Lower lobe of right lung (tissue), 2 donors: Measurements from ENCODE around the gene TMEM117. TPM values are rescaled to one million over a fixed set of nuclear protein-coding genes. Genes with fewer than 3 reads are reported as not detected.
A peak's percentile ranks its signal among the peaks of the same experiment; 100 is the strongest.

Source experiments
- ATAC-seq, 2 donors: fragments of 200-7000 bp; cut with Tn5 transposase; one replicate each; pipeline ENCODE4 v1.9.1; 2020 to 2022; ENCODE audit warnings: mild to moderate bottlenecking in 2 of 2, moderate library complexity in 2 of 2
- DNase-seq: peaks from one replicate; pipeline ENCODE4 v3.0.0-alpha.2; 2020
- H3K27ac ChIP-seq: fragments of 200-600 bp; one replicate; pipeline ENCODE4 v1.8.0; 2022
- H3K27me3 ChIP-seq: fragments of 200-600 bp; one replicate; pipeline ENCODE4 v1.8.0; 2022; ENCODE audit warnings: low read depth
- H3K36me3 ChIP-seq: fragments of 200-600 bp; one replicate; pipeline ENCODE4 v1.8.0; 2022; ENCODE audit warnings: mild to moderate bottlenecking
- H3K4me1 ChIP-seq: fragments of 200-600 bp; one replicate; pipeline ENCODE4 v1.8.0; 2022
- H3K4me3 ChIP-seq: fragments of 200-600 bp; one replicate; pipeline ENCODE4 v1.8.0; 2022; ENCODE audit warnings: mild to moderate bottlenecking
- H3K9me3 ChIP-seq: fragments of 200-600 bp; one replicate; pipeline ENCODE4 v1.8.0; 2022
- CTCF ChIP-seq: fragments of 200-600 bp; IDR thresholded peaks from one replicate; pipeline ENCODE4 v1.8.0; 2022; ENCODE audit warnings: antibody characterized with exemption, mild to moderate bottlenecking
- intact Hi-C: fragments of 100-400 bp; cut with DNase I; formaldehyde crosslinking; loops from one replicate; pipeline ENCODE4 v1.11.0; 2022
- total RNA-seq: library from RNA; stranded (reverse); fragmentation: NEBNext Ultra II Directional; extraction: Animal tissue kit (Norgen Biotek cat#: 25700); gene quantifications from one replicate; pipeline ENCODE4 v1.2.1, GENCODE V29; 2021
- donor health status: DM: no; HTN: yes; CAD: no; lungs with severe emphysema.

Gene TMEM117
- total RNA-seq, 1 donor from 2014 or later = 4.5 TPM

- no peaks in the 10 kb centered on the region for H3K9me3 ChIP-seq
- H3K27me3 ChIP-seq = no peaks in the 10 kb centered on the region
- no peak overlapping the region for H3K4me3 ChIP-seq
- DNase-seq (no peak), ATAC-seq (no peak)
- H3K4me1 ChIP-seq = no peaks in the 10 kb centered on the region
- no peak for TF ChIP-seq CTCF
- intact Hi-C loops = no loop called here
- H3K36me3 ChIP-seq = no peaks in the 10 kb centered on the region
- H3K27ac ChIP-seq = no peak overlapping the region
Observed at GRCh38 chr12:44336577-44336976, 500.7 kb downstream of the TMEM117 start.

- no peaks in the 10 kb centered on the region for H3K36me3 ChIP-seq
- H3K4me1 ChIP-seq = no peaks in the 10 kb centered on the region
- H3K4me3 ChIP-seq = no peak overlapping the region
- H3K27me3 ChIP-seq = no peaks in the 10 kb centered on the region
- no peak overlapping the region for H3K27ac ChIP-seq
- ATAC-seq (no peak), DNase-seq (no peak)
- no peak for TF ChIP-seq CTCF
- intact Hi-C loops = no loop called here
- H3K9me3 ChIP-seq = no peaks in the 10 kb centered on the region
Observed at GRCh38 chr12:44342371-44342770, 506.5 kb downstream of the TMEM117 start.

- H3K4me1 ChIP-seq = peaks cover 4% of the 10 kb centered on the region
- TF ChIP-seq CTCF = no peak
- intact Hi-C loops = no loop called here
- H3K36me3 ChIP-seq = no peaks in the 10 kb centered on the region
- no peaks in the 10 kb centered on the region for H3K27me3 ChIP-seq
- DNase-seq = no peak
- H3K9me3 ChIP-seq = no peaks in the 10 kb centered on the region
- H3K27ac ChIP-seq = no peak overlapping the region
- H3K4me3 ChIP-seq = no peak overlapping the region
- peak in 1 of 2 donors; percentile 65 for ATAC-seq
Observed at GRCh38 chr12:44347145-44347544, 511.3 kb downstream of the TMEM117 start.

GRCh38 chr12:44357494-44357893 lies 521.6 kb downstream of the TMEM117 start:
- no peaks in the 10 kb centered on the region for H3K9me3 ChIP-seq
- H3K36me3 ChIP-seq = no peaks in the 10 kb centered on the region
- H3K27ac ChIP-seq = no peak overlapping the region
- intact Hi-C loops = no loop called here
- no peak overlapping the region for H3K4me3 ChIP-seq
- ATAC-seq (no peak), DNase-seq (no peak)
- no peaks in the 10 kb centered on the region for H3K4me1 ChIP-seq
- TF ChIP-seq CTCF = no peak
- no peaks in the 10 kb centered on the region for H3K27me3 ChIP-seq

GRCh38 chr12:44358636-44359035 lies 522.8 kb downstream of the TMEM117 start:
- no peaks in the 10 kb centered on the region for H3K27me3 ChIP-seq
- DNase-seq (no peak), ATAC-seq (no peak)
- H3K27ac ChIP-seq = no peak overlapping the region
- no peaks in the 10 kb centered on the region for H3K4me1 ChIP-seq
- no peaks in the 10 kb centered on the region for H3K36me3 ChIP-seq
- no peaks in the 10 kb centered on the region for H3K9me3 ChIP-seq
- intact Hi-C loops = no loop called here
- H3K4me3 ChIP-seq = no peak overlapping the region
- TF ChIP-seq CTCF = no peak

- no peaks in the 10 kb centered on the region for H3K4me1 ChIP-seq
- no peaks in the 10 kb centered on the region for H3K9me3 ChIP-seq
- no peak overlapping the region for H3K27ac ChIP-seq
- no peaks in the 10 kb centered on the region for H3K27me3 ChIP-seq
- no peaks in the 10 kb centered on the region for H3K36me3 ChIP-seq
- no peak overlapping the region for H3K4me3 ChIP-seq
- ATAC-seq (no peak), DNase-seq (no peak)
- no peak for TF ChIP-seq CTCF
- intact Hi-C loops = no loop called here
Observed at GRCh38 chr12:44362947-44363346, 527.1 kb downstream of the TMEM117 start.
